BLaER1 (cell line): ENCODE data around the gene GNAL.
"Not testable (repeated sequence)": the region's sequence is repeated elsewhere in the genome, so short reads cannot be mapped to it uniquely, and the experiment has no call there.

Source experiments
- H3K27ac ChIP-seq: shearing (Covaris generic); formaldehyde crosslinking; 2 replicates; pipeline ENCODE4 v1.8.1; 2022
- H3K27me3 ChIP-seq: shearing (Covaris generic); formaldehyde crosslinking; 2 replicates; pipeline ENCODE4 v1.8.1; 2022
- H3K36me3 ChIP-seq: shearing (Covaris generic); formaldehyde crosslinking; 2 replicates; pipeline ENCODE4 v1.8.1; 2022
- H3K4me1 ChIP-seq: shearing (Covaris generic); formaldehyde crosslinking; 2 replicates; pipeline ENCODE4 v1.8.1; 2022
- H3K4me2 ChIP-seq: shearing (Covaris generic); formaldehyde crosslinking; 2 replicates; pipeline ENCODE4 v1.8.1; 2022
- H3K4me3 ChIP-seq: shearing (Covaris generic); formaldehyde crosslinking; 2 replicates; pipeline ENCODE4 v1.8.1; 2022
- H3K9ac ChIP-seq: shearing (Covaris generic); formaldehyde crosslinking; 2 replicates; pipeline ENCODE4 v1.8.1; 2022
- H3K9me3 ChIP-seq: shearing (Covaris generic); formaldehyde crosslinking; 2 replicates; pipeline ENCODE4 v1.8.1; 2022
- H4K20me1 ChIP-seq: shearing (Covaris generic); formaldehyde crosslinking; 2 replicates; pipeline ENCODE4 v1.8.1; 2022
- Cebpa-rat ChIP-seq: shearing (Covaris generic); IDR thresholded peaks from 2 replicates; pipeline ENCODE4 v1.8.1; 2022

GNAL gene

GRCh38 chr18:11851146-11851805 lies 162.2 kb downstream of the GNAL start, which contains the start of gene CHMP1B:
CHMP1B (plus strand) TSS chr18:11851413; CDS start chr18:11851512, 99 bp downstream.
- TF ChIP-seq Cebpa-rat = no peak

GRCh38 chr18:11851806-11852337 lies 162.8 kb downstream of the GNAL start:
- H3K27ac ChIP-seq = peak overlapping the region; percentile 93
- H3K27me3 ChIP-seq = no peaks in the 10 kb centered on the region
- H3K9ac ChIP-seq = peak overlapping the region; percentile 97
- H3K9me3 ChIP-seq = no peaks in the 10 kb centered on the region
- peak overlapping the region; percentile 85 for H3K4me2 ChIP-seq
- TF ChIP-seq Cebpa-rat = no peak
- peaks cover 28% of the 10 kb centered on the region for H3K4me1 ChIP-seq
- H3K36me3 ChIP-seq = peaks cover 9% of the 10 kb centered on the region
- peak overlapping the region; percentile 96 for H3K4me3 ChIP-seq
- peaks cover 48% of the 10 kb centered on the region for H4K20me1 ChIP-seq

More at GRCh38 chr18:11851146-11851805, 162.2 kb downstream of the GNAL start, which contains the start of gene CHMP1B:
- Histone ChIP-seq H3K36me3 (peaks cover 9% of the 10 kb centered on the region), H3K9ac (peak within 1 kb of the TSS; percentile 97), H3K27ac (peak within 1 kb of the TSS; percentile 93), H3K9me3 (no peaks in the 10 kb centered on the region), H3K27me3 (no peaks in the 10 kb centered on the region), H3K4me3 (peak within 1 kb of the TSS; percentile 96), H4K20me1 (peaks cover 47% of the 10 kb centered on the region), H3K4me1 (peaks cover 28% of the 10 kb centered on the region), H3K4me2 (peak within 1 kb of the TSS; percentile 85)

- H3K4me3 ChIP-seq, H3K36me3 ChIP-seq, H3K27me3 ChIP-seq, H3K9ac ChIP-seq, H3K27ac ChIP-seq, H3K9me3 ChIP-seq, H3K4me2 ChIP-seq: not testable (repeated sequence)
- H4K20me1 ChIP-seq = peaks cover 48% of the 10 kb centered on the region
- H3K4me1 ChIP-seq = peaks cover 28% of the 10 kb centered on the region
Observed at GRCh38 chr18:11854554-11854953, 165.5 kb downstream of the GNAL start.

- TF ChIP-seq Cebpa-rat = no peak
- Histone ChIP-seq H3K9me3 (no peaks in the 10 kb centered on the region), H3K9ac (0 out of 2 replicates have a peak overlapping the region, but pooled peaks have one; percentile 10), H3K4me2 (no peak overlapping the region), H3K4me3 (no peak overlapping the region), H3K27ac (no peak overlapping the region), H3K27me3 (no peaks in the 10 kb centered on the region), H3K36me3 (peaks cover 9% of the 10 kb centered on the region), H4K20me1 (peaks cover 39% of the 10 kb centered on the region), H3K4me1 (peaks cover 16% of the 10 kb centered on the region)
Observed at GRCh38 chr18:11857177-11857887, 168.3 kb downstream of the GNAL start.

- H3K4me2 ChIP-seq = no peak overlapping the region
- no peak overlapping the region for H3K4me3 ChIP-seq
- H3K9me3 ChIP-seq = no peaks in the 10 kb centered on the region
- H3K4me1 ChIP-seq = peaks cover 9% of the 10 kb centered on the region
- peaks cover 8% of the 10 kb centered on the region for H3K36me3 ChIP-seq
- H3K27ac ChIP-seq = no peak overlapping the region
- TF ChIP-seq Cebpa-rat = no peak
- no peaks in the 10 kb centered on the region for H3K27me3 ChIP-seq
- H3K9ac ChIP-seq = no peak overlapping the region
- peaks cover 19% of the 10 kb centered on the region for H4K20me1 ChIP-seq
Observed at GRCh38 chr18:11859282-11859830, 170.3 kb downstream of the GNAL start.

GRCh38 chr18:11859903-11860407 lies 170.9 kb downstream of the GNAL start:
- Histone ChIP-seq H3K27ac (no peak overlapping the region), H3K9ac (no peak overlapping the region), H3K4me2 (no peak overlapping the region), H3K4me3 (no peak overlapping the region), H3K9me3 (no peaks in the 10 kb centered on the region), H3K36me3 (peaks cover 2% of the 10 kb centered on the region; the same call in 1 of the 2 replicates), H3K4me1 (peaks cover 11% of the 10 kb centered on the region), H3K27me3 (no peaks in the 10 kb centered on the region), H4K20me1 (peaks cover 13% of the 10 kb centered on the region)
- TF ChIP-seq Cebpa-rat = no peak

GRCh38 chr18:11860594-11861450 lies 171.8 kb downstream of the GNAL start:
- peaks cover 11% of the 10 kb centered on the region for H3K4me1 ChIP-seq
- H3K9ac ChIP-seq = no peak overlapping the region
- H3K27ac ChIP-seq = no peak overlapping the region
- H3K4me3 ChIP-seq = no peak overlapping the region
- peaks cover 6% of the 10 kb centered on the region for H4K20me1 ChIP-seq
- H3K36me3 ChIP-seq = no peaks in the 10 kb centered on the region
- no peaks in the 10 kb centered on the region for H3K27me3 ChIP-seq
- no peak for TF ChIP-seq Cebpa-rat
- no peak overlapping the region for H3K4me2 ChIP-seq
- no peaks in the 10 kb centered on the region for H3K9me3 ChIP-seq

- Histone ChIP-seq H3K9ac (no peak overlapping the region), H3K36me3 (no peaks in the 10 kb centered on the region), H3K27me3 (no peaks in the 10 kb centered on the region), H4K20me1 (no peaks in the 10 kb centered on the region; the same call in 1 of the 2 replicates), H3K9me3 (no peaks in the 10 kb centered on the region), H3K4me1 (peaks cover 11% of the 10 kb centered on the region), H3K4me3 (no peak overlapping the region), H3K27ac (no peak overlapping the region), H3K4me2 (no peak overlapping the region)
- TF ChIP-seq Cebpa-rat = no peak
Observed at GRCh38 chr18:11861583-11862288, 172.7 kb downstream of the GNAL start.
